GM23338 (cell line): Measurements from ENCODE around the gene CCDC181. TPM values are rescaled to one million over a fixed set of nuclear protein-coding genes. Genes with fewer than 3 reads are reported as not detected.

ENCODE experiments used
- ATAC-seq: fragments of 200-7000 bp; cut with Tn5 transposase; 3 replicates; pipeline ENCODE4 v1.9.1; 2020
- DNase-seq: peaks from one replicate; pipeline ENCODE4 v3.0.0-alpha.2; 2015; ENCODE audit warnings: low spot score
- H2AFZ ChIP-seq: fragments of 200-600 bp; sonication (generic); 2 replicates; pipeline ENCODE4 v1.8.0; 2016; ENCODE audit warnings: antibody characterized with exemption, mild to moderate bottlenecking, moderate library complexity
- H3F3A ChIP-seq: fragments of 200-600 bp; sonication (generic); replicated peaks from 2 replicates; pipeline ENCODE4 v1.8.0; 2017; ENCODE audit warnings: antibody characterized with exemption, mixed run types, low read depth
- H3K27ac ChIP-seq: fragments of 200-600 bp; sonication (generic); 2 replicates; pipeline ENCODE4 v1.6.1; 2016; ENCODE audit warnings: low read depth
- H3K27me3 ChIP-seq: fragments of 200-600 bp; sonication (generic); 2 replicates; pipeline ENCODE4 v1.8.0; 2016; ENCODE audit warnings: mild to moderate bottlenecking, mixed run types, moderate library complexity; ENCODE audit not compliant: insufficient read depth
- H3K36me3 ChIP-seq: fragments of 200-600 bp; sonication (generic); 2 replicates; pipeline ENCODE4 v1.8.0; 2016; ENCODE audit warnings: mild to moderate bottlenecking; ENCODE audit not compliant: insufficient read depth
- H3K4me1 ChIP-seq: fragments of 200-600 bp; sonication (generic); 2 replicates; pipeline ENCODE4 v1.8.0; 2016; ENCODE audit warnings: mild to moderate bottlenecking, moderate library complexity; ENCODE audit not compliant: insufficient read depth
- H3K4me2 ChIP-seq: fragments of 200-600 bp; sonication (generic); 2 replicates; pipeline ENCODE4 v1.7.1; 2017; ENCODE audit warnings: mixed run types
- H3K4me3 ChIP-seq: fragments of 200-600 bp; sonication (generic); 2 replicates; pipeline ENCODE4 v1.6.1; 2016; ENCODE audit warnings: mixed run types
- H3K79me2 ChIP-seq: fragments of 200-600 bp; sonication (generic); replicated peaks from 2 replicates; pipeline ENCODE4 v1.8.0; 2017; ENCODE audit warnings: mild to moderate bottlenecking; ENCODE audit not compliant: insufficient read depth
- H3K9me2 ChIP-seq: fragments of 200-600 bp; sonication (generic); 2 replicates; pipeline ENCODE4 v1.8.0; 2017; ENCODE audit not compliant: insufficient read depth
- H4K20me1 ChIP-seq: fragments of 200-600 bp; sonication (generic); replicated peaks from 2 replicates; pipeline ENCODE4 v1.8.0; 2017; ENCODE audit warnings: mild to moderate bottlenecking; ENCODE audit not compliant: insufficient read depth
- H3K27ac Mint-ChIP-seq: 2 replicates; pipeline ENCODE4 v1.8.0; 2020; ENCODE audit warnings: inconsistent platforms, mild to moderate bottlenecking, moderate library complexity, mixed read lengths
- H3K27me3 Mint-ChIP-seq: 3 replicates; pipeline ENCODE4 v1.8.0; 2022; ENCODE audit warnings: low read depth, mild to moderate bottlenecking, moderate library complexity, mixed read lengths, inconsistent platforms; ENCODE audit not compliant: insufficient read depth, poor library complexity
- H3K36me3 Mint-ChIP-seq: 3 replicates; pipeline ENCODE4 v1.8.0; 2021; ENCODE audit warnings: low read depth, mild to moderate bottlenecking, inconsistent platforms, moderate library complexity, mixed read lengths
- H3K4me1 Mint-ChIP-seq: 3 replicates; pipeline ENCODE4 v1.8.0; 2020; ENCODE audit warnings: mild to moderate bottlenecking, inconsistent platforms, mixed read lengths
- H3K4me3 Mint-ChIP-seq: 3 replicates; pipeline ENCODE4 v1.8.0; 2021; ENCODE audit warnings: moderate library complexity, mild to moderate bottlenecking, inconsistent platforms, mixed read lengths
- H3K9me3 Mint-ChIP-seq: 3 replicates; pipeline ENCODE4 v1.8.0; 2020; ENCODE audit warnings: moderate library complexity, mild to moderate bottlenecking, inconsistent platforms, mixed read lengths
- CREB1 ChIP-seq: fragments of 250-450 bp; sonication (Bioruptor Pico); IDR thresholded peaks from 2 replicates; pipeline ENCODE4 v1.5.0; 2020; ENCODE audit warnings: low read depth, mild to moderate bottlenecking, moderate library complexity
- EZH2 ChIP-seq: fragments of 200-600 bp; sonication (generic); IDR thresholded peaks from one replicate; pipeline ENCODE4 v1.8.0; 2017; ENCODE audit warnings: antibody characterized with exemption, mild to moderate bottlenecking, low read depth; ENCODE audit not compliant: unreplicated experiment
- EZH2phosphoT487 ChIP-seq: fragments of 200-600 bp; sonication (generic); IDR thresholded peaks from one replicate; pipeline ENCODE4 v1.8.1; 2018; ENCODE audit warnings: antibody characterized with exemption; ENCODE audit not compliant: unreplicated experiment
- JUNB ChIP-seq: IDR thresholded peaks from one replicate; pipeline ENCODE4 v1.6.1; 2016; ENCODE audit warnings: antibody characterized with exemption; ENCODE audit not compliant: unreplicated experiment
- NANOG ChIP-seq: IDR thresholded peaks from 2 replicates; pipeline ENCODE4 v1.6.1; 2016; ENCODE audit warnings: antibody characterized with exemption, borderline replicate concordance
- POLR2AphosphoS5 ChIP-seq: IDR thresholded peaks from 2 replicates; pipeline ENCODE4 v1.6.1; 2016; ENCODE audit warnings: antibody characterized with exemption, low read depth
- STAT1 ChIP-seq: IDR thresholded peaks from one replicate; pipeline ENCODE4 v1.6.1; 2016; ENCODE audit warnings: antibody characterized with exemption; ENCODE audit not compliant: unreplicated experiment
- ZNF114 ChIP-seq: fragments of 250-450 bp; sonication (Bioruptor Pico); IDR thresholded peaks from 2 replicates; pipeline ENCODE4 v1.5.0; 2020; ENCODE audit warnings: mild to moderate bottlenecking, moderate library complexity
- ZNF331 ChIP-seq: fragments of 250-450 bp; sonication (Bioruptor Pico); IDR thresholded peaks from 2 replicates; pipeline ENCODE4 v1.5.0; 2020; ENCODE audit warnings: low read depth, mild to moderate bottlenecking, moderate library complexity
- polyA plus RNA-seq: library from polyadenylated mRNA; unstranded; fragments of >200 nt; fragmentation: Nextera tagmentation; extraction: Ambion mirVana; gene quantifications from 2 replicates; pipeline ENCODE4 v1.2.1, GENCODE V29; 2016
- total RNA-seq: library from RNA; depleted of rRNA; stranded (reverse); fragments of >200 nt; shearing (Covaris generic); gene quantifications from 2 replicates; pipeline ENCODE4 v1.2.3, GENCODE V29; 2014
- TF ChIP-seq, protein P1 (sequence below): fragments of 250-450 bp; sonication (Bioruptor Pico); IDR thresholded peaks from 2 replicates; pipeline ENCODE4 v1.5.0; 2020; ENCODE audit warnings: mild to moderate bottlenecking, moderate library complexity
- TF ChIP-seq, protein P2 (sequence below), 2 experiments: fragments of 200-600 bp in 1 of 2; sonication (generic) in 1 of 2; conservative IDR thresholded peaks; 2 replicates each; pipeline versions ENCODE4 v1.5.1 to v1.6.1; 2016 to 2017; ENCODE audit warnings: antibody characterized with exemption in 2 of 2, low read depth in 2 of 2, mild to moderate bottlenecking in 2 of 2, moderate library complexity in 1 of 2
- TF ChIP-seq, protein P3 (sequence below): IDR thresholded peaks from 2 replicates; pipeline ENCODE4 v1.6.1; 2016; ENCODE audit warnings: antibody characterized with exemption
- TF ChIP-seq, protein P4 (sequence below): IDR thresholded peaks from one replicate; pipeline ENCODE4 v1.6.1; 2018; ENCODE audit warnings: antibody characterized with exemption; ENCODE audit not compliant: unreplicated experiment

Gene CCDC181
- total and polyA plus RNA-seq, 2 experiments from 2014 or later = 3.4 to 9.0 TPM

DNA sequence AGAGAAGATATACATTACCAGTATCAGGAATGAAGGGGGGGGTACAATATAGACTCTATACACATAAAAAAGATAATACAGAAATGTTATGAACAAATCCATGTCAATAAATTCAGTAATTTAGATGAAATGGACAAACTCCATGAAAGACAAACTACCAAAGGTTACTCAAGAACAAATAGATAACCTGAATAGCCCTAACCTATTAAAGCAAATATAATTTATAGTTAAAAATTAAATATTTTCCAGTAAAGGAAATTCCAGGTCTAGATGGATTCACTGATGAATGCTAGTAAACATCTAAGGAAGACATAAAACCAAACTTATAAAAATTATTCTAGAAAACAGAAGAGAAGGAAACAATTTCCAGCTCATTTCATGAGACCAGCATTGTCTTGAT lies 46.1 kb downstream of the CCDC181 start:
- Mint-ChIP-seq H3K27me3 (no peaks in the 10 kb centered on the region), H3K4me3 (no peak overlapping the region), H3K4me1 (no peaks in the 10 kb centered on the region), H3K36me3 (peaks cover 5% of the 10 kb centered on the region; the same call in 2 of the 3 replicates), H3K9me3 (no peaks in the 10 kb centered on the region), H3K27ac (no peak overlapping the region)
- ATAC-seq = no peak
- Histone ChIP-seq H3F3A (no peaks in the 10 kb centered on the region), H3K4me2 (no peak overlapping the region), H3K27ac (no peak overlapping the region), H3K27me3 (no peaks in the 10 kb centered on the region), H2AFZ (no peak overlapping the region), H3K4me3 (no peak overlapping the region), H3K4me1 (no peaks in the 10 kb centered on the region), H3K36me3 (peaks cover 15% of the 10 kb centered on the region; the same call in 1 of the 2 replicates), H4K20me1 (no peaks in the 10 kb centered on the region), H3K79me2 (no peaks in the 10 kb centered on the region), H3K9me2 (no peaks in the 10 kb centered on the region)
- no peak for DNase-seq
- TF ChIP-seq STAT1 = no peak
- no peak for TF ChIP-seq POLR2AphosphoS5
- TF ChIP-seq, protein P1, sequence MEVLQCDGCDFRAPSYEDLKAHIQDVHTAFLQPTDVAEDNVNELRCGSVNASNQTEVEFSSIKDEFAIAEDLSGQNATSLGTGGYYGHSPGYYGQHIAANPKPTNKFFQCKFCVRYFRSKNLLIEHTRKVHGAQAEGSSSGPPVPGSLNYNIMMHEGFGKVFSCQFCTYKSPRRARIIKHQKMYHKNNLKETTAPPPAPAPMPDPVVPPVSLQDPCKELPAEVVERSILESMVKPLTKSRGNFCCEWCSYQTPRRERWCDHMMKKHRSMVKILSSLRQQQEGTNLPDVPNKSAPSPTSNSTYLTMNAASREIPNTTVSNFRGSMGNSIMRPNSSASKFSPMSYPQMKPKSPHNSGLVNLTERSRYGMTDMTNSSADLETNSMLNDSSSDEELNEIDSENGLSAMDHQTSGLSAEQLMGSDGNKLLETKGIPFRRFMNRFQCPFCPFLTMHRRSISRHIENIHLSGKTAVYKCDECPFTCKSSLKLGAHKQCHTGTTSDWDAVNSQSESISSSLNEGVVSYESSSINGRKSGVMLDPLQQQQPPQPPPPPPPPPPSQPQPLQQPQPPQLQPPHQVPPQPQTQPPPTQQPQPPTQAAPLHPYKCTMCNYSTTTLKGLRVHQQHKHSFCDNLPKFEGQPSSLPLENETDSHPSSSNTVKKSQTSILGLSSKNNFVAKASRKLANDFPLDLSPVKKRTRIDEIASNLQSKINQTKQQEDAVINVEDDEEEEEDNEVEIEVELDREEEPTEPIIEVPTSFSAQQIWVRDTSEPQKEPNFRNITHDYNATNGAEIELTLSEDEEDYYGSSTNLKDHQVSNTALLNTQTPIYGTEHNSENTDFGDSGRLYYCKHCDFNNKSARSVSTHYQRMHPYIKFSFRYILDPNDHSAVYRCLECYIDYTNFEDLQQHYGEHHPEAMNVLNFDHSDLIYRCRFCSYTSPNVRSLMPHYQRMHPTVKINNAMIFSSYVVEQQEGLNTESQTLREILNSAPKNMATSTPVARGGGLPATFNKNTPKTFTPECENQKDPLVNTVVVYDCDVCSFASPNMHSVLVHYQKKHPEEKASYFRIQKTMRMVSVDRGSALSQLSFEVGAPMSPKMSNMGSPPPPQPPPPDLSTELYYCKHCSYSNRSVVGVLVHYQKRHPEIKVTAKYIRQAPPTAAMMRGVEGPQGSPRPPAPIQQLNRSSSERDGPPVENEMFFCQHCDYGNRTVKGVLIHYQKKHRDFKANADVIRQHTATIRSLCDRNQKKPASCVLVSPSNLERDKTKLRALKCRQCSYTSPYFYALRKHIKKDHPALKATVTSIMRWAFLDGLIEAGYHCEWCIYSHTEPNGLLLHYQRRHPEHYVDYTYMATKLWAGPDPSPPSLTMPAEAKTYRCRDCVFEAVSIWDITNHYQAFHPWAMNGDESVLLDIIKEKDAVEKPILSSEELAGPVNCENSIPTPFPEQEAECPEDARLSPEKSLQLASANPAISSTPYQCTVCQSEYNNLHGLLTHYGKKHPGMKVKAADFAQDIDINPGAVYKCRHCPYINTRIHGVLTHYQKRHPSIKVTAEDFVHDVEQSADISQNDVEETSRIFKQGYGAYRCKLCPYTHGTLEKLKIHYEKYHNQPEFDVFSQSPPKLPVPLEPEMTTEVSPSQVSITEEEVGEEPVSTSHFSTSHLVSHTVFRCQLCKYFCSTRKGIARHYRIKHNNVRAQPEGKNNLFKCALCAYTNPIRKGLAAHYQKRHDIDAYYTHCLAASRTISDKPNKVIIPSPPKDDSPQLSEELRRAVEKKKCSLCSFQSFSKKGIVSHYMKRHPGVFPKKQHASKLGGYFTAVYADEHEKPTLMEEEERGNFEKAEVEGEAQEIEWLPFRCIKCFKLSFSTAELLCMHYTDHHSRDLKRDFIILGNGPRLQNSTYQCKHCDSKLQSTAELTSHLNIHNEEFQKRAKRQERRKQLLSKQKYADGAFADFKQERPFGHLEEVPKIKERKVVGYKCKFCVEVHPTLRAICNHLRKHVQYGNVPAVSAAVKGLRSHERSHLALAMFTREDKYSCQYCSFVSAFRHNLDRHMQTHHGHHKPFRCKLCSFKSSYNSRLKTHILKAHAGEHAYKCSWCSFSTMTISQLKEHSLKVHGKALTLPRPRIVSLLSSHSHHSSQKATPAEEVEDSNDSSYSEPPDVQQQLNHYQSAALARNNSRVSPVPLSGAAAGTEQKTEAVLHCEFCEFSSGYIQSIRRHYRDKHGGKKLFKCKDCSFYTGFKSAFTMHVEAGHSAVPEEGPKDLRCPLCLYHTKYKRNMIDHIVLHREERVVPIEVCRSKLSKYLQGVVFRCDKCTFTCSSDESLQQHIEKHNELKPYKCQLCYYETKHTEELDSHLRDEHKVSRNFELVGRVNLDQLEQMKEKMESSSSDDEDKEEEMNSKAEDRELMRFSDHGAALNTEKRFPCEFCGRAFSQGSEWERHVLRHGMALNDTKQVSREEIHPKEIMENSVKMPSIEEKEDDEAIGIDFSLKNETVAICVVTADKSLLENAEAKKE (CRISPR knock-in tag) = no peak
- TF ChIP-seq JUNB = no peak
- TF ChIP-seq NANOG = no peak
- TF ChIP-seq ZNF114 (CRISPR knock-in tag) = no peak
- TF ChIP-seq, protein P2, sequence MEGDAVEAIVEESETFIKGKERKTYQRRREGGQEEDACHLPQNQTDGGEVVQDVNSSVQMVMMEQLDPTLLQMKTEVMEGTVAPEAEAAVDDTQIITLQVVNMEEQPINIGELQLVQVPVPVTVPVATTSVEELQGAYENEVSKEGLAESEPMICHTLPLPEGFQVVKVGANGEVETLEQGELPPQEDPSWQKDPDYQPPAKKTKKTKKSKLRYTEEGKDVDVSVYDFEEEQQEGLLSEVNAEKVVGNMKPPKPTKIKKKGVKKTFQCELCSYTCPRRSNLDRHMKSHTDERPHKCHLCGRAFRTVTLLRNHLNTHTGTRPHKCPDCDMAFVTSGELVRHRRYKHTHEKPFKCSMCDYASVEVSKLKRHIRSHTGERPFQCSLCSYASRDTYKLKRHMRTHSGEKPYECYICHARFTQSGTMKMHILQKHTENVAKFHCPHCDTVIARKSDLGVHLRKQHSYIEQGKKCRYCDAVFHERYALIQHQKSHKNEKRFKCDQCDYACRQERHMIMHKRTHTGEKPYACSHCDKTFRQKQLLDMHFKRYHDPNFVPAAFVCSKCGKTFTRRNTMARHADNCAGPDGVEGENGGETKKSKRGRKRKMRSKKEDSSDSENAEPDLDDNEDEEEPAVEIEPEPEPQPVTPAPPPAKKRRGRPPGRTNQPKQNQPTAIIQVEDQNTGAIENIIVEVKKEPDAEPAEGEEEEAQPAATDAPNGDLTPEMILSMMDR (conservative IDR thresholded peaks at IDR 0.05; ENCODE audit: low read depth in 2 of 2) = no peak
- TF ChIP-seq CREB1 = no peak
- TF ChIP-seq, protein P3, sequence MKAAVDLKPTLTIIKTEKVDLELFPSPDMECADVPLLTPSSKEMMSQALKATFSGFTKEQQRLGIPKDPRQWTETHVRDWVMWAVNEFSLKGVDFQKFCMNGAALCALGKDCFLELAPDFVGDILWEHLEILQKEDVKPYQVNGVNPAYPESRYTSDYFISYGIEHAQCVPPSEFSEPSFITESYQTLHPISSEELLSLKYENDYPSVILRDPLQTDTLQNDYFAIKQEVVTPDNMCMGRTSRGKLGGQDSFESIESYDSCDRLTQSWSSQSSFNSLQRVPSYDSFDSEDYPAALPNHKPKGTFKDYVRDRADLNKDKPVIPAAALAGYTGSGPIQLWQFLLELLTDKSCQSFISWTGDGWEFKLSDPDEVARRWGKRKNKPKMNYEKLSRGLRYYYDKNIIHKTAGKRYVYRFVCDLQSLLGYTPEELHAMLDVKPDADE = no peak
- no peak for TF ChIP-seq EZH2phosphoT487
- TF ChIP-seq EZH2 = no peak
- TF ChIP-seq, protein P4, sequence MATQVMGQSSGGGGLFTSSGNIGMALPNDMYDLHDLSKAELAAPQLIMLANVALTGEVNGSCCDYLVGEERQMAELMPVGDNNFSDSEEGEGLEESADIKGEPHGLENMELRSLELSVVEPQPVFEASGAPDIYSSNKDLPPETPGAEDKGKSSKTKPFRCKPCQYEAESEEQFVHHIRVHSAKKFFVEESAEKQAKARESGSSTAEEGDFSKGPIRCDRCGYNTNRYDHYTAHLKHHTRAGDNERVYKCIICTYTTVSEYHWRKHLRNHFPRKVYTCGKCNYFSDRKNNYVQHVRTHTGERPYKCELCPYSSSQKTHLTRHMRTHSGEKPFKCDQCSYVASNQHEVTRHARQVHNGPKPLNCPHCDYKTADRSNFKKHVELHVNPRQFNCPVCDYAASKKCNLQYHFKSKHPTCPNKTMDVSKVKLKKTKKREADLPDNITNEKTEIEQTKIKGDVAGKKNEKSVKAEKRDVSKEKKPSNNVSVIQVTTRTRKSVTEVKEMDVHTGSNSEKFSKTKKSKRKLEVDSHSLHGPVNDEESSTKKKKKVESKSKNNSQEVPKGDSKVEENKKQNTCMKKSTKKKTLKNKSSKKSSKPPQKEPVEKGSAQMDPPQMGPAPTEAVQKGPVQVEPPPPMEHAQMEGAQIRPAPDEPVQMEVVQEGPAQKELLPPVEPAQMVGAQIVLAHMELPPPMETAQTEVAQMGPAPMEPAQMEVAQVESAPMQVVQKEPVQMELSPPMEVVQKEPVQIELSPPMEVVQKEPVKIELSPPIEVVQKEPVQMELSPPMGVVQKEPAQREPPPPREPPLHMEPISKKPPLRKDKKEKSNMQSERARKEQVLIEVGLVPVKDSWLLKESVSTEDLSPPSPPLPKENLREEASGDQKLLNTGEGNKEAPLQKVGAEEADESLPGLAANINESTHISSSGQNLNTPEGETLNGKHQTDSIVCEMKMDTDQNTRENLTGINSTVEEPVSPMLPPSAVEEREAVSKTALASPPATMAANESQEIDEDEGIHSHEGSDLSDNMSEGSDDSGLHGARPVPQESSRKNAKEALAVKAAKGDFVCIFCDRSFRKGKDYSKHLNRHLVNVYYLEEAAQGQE = no peak
- no peak for TF ChIP-seq ZNF331 (CRISPR knock-in tag)
